Midbrain (tissue), 1 donor: Measurements from ENCODE around the gene UGT2A2.

ENCODE experiments used
- DNase-seq: peaks from one replicate; lab custom pipeline; 2025; lab: John Stamatoyannopoulos, UW

UGT2A2 gene

GRCh38 chr4:69576251-69576877 lies 63.1 kb downstream of the UGT2A2 start:
- no peak for DNase-seq

GRCh38 chr4:69568787-69569186 lies 70.7 kb downstream of the UGT2A2 start:
- DNase-seq = no peak

- no peak for DNase-seq
Measured at GRCh38 chr4:69563424-69563823, 76.0 kb downstream of the UGT2A2 start.

GRCh38 chr4:69549651-69550050 lies 89.8 kb downstream of the UGT2A2 start:
- DNase-seq = no peak

- DNase-seq = no peak
Measured at GRCh38 chr4:69546134-69546765, 93.2 kb downstream of the UGT2A2 start.
